PFSK-1 (cell line): Measurements from ENCODE around the gene MAPK12.

Experiments
- FOXP2 ChIP-seq: optimal IDR thresholded peaks from 2 replicates; pipeline ENCODE3; 2011; ENCODE audit warnings: borderline replicate concordance, control low read depth, inconsistent platforms; ENCODE audit not compliant: insufficient read depth; ENCODE audit errors: extremely low read length, extremely low read depth
- TF ChIP-seq, protein P1 (sequence below), 2 experiments: IDR thresholded peaks; 2 replicates each; pipeline versions ENCODE4 v1.6.1 to v1.8.0; 2011 to 2012; ENCODE audit warnings: low read depth in 2 of 2, low read length in 2 of 2, control low read depth in 1 of 2, inconsistent platforms in 1 of 2, mild to moderate bottlenecking in 1 of 2, moderate library complexity in 1 of 2; ENCODE audit not compliant: insufficient read depth in 1 of 2

GRCh38 chr22:50211147-50211546, 50.3 kb downstream of the MAPK12 start:
- TF ChIP-seq, protein P1, sequence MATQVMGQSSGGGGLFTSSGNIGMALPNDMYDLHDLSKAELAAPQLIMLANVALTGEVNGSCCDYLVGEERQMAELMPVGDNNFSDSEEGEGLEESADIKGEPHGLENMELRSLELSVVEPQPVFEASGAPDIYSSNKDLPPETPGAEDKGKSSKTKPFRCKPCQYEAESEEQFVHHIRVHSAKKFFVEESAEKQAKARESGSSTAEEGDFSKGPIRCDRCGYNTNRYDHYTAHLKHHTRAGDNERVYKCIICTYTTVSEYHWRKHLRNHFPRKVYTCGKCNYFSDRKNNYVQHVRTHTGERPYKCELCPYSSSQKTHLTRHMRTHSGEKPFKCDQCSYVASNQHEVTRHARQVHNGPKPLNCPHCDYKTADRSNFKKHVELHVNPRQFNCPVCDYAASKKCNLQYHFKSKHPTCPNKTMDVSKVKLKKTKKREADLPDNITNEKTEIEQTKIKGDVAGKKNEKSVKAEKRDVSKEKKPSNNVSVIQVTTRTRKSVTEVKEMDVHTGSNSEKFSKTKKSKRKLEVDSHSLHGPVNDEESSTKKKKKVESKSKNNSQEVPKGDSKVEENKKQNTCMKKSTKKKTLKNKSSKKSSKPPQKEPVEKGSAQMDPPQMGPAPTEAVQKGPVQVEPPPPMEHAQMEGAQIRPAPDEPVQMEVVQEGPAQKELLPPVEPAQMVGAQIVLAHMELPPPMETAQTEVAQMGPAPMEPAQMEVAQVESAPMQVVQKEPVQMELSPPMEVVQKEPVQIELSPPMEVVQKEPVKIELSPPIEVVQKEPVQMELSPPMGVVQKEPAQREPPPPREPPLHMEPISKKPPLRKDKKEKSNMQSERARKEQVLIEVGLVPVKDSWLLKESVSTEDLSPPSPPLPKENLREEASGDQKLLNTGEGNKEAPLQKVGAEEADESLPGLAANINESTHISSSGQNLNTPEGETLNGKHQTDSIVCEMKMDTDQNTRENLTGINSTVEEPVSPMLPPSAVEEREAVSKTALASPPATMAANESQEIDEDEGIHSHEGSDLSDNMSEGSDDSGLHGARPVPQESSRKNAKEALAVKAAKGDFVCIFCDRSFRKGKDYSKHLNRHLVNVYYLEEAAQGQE (IDR thresholded peaks at IDR 0.05; ENCODE audit: insufficient read depth in 1 of 2, low read depth in 2 of 2, low read length in 2 of 2) = no peak
- TF ChIP-seq FOXP2 = no peak
